BE2C (cell line): ENCODE data around the gene ZNF783.
A peak's percentile ranks its signal among the peaks of the same experiment; 100 is the strongest.

Experiments
- DNase-seq: peaks from one replicate; pipeline ENCODE4 v3.0.0-alpha.2; 2020
- H3K27me3 ChIP-seq: fragments of 250-450 bp; sonication (Bioruptor Pico); 2 replicates; pipeline ENCODE4 v1.5.1; 2020; ENCODE audit warnings: mild to moderate bottlenecking
- H3K36me3 ChIP-seq: fragments of 250-450 bp; sonication (Bioruptor Pico); 2 replicates; pipeline ENCODE4 v1.5.1; 2020; ENCODE audit warnings: mild to moderate bottlenecking
- H3K4me1 ChIP-seq: fragments of 250-450 bp; sonication (Bioruptor Pico); 2 replicates; pipeline ENCODE4 v1.5.1; 2020
- H3K4me3 ChIP-seq: 2 replicates; pipeline ENCODE4 v1.5.1; 2011; ENCODE audit warnings: low read depth, low read length
- H3K9me3 ChIP-seq: fragments of 250-450 bp; sonication (Bioruptor Pico); 2 replicates; pipeline ENCODE4 v1.5.1; 2020
- CTCF ChIP-seq: IDR thresholded peaks from 2 replicates; pipeline ENCODE4 v1.5.1; 2012; ENCODE audit warnings: mild to moderate bottlenecking, low read depth, low read length

ZNF783 gene

GRCh38 chr7:149238051-149238450 is 23.9 kb upstream of the ZNF783 start:
- Histone ChIP-seq H3K36me3 (no peaks in the 10 kb centered on the region), H3K4me1 (0 out of 2 replicates have a peak, but pooled peaks cover 4% of the 10 kb centered on the region), H3K4me3 (no peak overlapping the region), H3K27me3 (0 out of 2 replicates have a peak, but pooled peaks cover 7% of the 10 kb centered on the region), H3K9me3 (no peaks in the 10 kb centered on the region)
- no peak for TF ChIP-seq CTCF
- no peak for DNase-seq

DNA sequence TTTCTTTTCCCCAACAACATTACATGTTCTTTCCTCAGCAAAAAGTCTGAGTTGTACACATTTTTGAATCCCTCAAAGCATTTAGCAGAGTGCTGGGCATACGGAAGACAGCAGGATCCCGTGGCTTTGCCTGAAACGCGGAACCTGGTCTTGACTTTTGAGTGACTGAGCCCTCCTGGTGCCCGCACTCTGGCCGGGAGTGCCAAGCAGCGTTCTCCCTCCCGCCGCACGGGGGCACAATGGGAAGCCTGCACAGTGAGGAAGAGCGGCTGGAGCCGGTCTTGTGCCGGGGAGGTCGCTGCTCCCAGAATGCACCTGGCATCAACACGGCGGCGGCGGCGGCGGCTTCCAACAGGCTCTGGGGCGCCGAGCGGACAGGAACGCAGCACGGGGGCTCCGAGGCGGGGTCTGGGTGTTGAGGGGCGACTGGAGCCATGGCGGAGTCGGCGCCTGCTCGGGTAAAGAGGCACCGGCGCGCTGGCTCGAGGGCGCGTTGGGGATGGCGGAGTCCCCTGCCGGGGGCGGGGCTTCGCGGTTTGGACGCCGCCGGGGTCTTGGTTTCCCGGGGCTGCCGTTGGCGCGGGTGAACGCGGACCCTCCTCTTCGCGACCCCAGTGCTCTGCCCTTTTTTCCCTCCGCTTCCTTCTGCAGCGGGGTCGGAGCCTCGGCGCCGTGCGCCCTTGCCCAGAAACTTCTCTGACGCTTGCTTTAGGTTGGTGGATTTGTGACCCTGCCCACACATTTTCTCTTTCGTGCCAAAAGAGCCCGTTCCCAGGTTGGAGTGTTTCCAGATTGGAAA is 22.5 kb upstream of the ZNF783 start, which contains the start of gene ZNF212:
Gene ZNF212, plus strand, starts transcription at position 307 of the 799 bp plus-strand sequence. Its CDS starts 128 bp downstream, at position 435.
- Histone ChIP-seq H3K9me3 (no peaks in the 10 kb centered on the region), H3K4me3 (peak within 1 kb of the TSS; percentile 97), H3K27me3 (0 out of 2 replicates have a peak, but pooled peaks cover 7% of the 10 kb centered on the region), H3K36me3 (no peaks in the 10 kb centered on the region), H3K4me1 (0 out of 2 replicates have a peak, but pooled peaks cover 4% of the 10 kb centered on the region)
- peak; percentile 78 for TF ChIP-seq CTCF
- peak; percentile 94 for DNase-seq

- H3K36me3 ChIP-seq: no peaks in the 10 kb centered on the region
- DNase-seq: no peak
- TF ChIP-seq CTCF: no peak
- no peaks in the 10 kb centered on the region for H3K9me3 ChIP-seq
- H3K27me3 ChIP-seq: 0 out of 2 replicates have a peak, but pooled peaks cover 7% of the 10 kb centered on the region
- H3K4me1 ChIP-seq: 0 out of 2 replicates have a peak, but pooled peaks cover 4% of the 10 kb centered on the region
- peak overlapping the region; percentile 97 for H3K4me3 ChIP-seq
These were observed 21.4 kb upstream of the ZNF783 start for GRCh38 chr7:149240637-149241036.

DNA sequence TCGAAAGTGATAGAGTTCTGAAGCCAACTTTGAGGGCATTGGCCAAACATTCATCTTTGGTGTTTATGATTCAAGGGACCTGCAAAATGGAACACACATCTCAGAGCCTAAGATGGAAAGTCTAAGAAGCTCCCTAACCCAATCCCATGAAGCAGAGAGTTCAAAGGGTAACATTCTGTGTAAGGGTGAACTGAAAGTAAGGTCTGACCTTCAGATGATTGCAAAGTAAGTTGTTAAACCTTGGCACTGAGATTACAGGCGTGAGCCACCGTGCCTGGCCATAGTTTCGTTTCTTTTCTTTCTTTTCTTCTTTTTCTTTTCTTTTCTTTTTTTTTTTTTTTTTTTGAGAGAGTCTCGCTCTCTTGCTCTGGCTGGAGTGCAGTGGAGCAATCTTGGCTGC is 20.3 kb upstream of the ZNF783 start:
- no peak for DNase-seq
- no peak for TF ChIP-seq CTCF
- no peak overlapping the region for H3K4me3 ChIP-seq
- 0 out of 2 replicates have a peak, but pooled peaks cover 4% of the 10 kb centered on the region for H3K27me3 ChIP-seq
- H3K36me3 ChIP-seq: no peaks in the 10 kb centered on the region
- H3K4me1 ChIP-seq: 0 out of 2 replicates have a peak, but pooled peaks cover 4% of the 10 kb centered on the region
- H3K9me3 ChIP-seq: no peaks in the 10 kb centered on the region

DNA sequence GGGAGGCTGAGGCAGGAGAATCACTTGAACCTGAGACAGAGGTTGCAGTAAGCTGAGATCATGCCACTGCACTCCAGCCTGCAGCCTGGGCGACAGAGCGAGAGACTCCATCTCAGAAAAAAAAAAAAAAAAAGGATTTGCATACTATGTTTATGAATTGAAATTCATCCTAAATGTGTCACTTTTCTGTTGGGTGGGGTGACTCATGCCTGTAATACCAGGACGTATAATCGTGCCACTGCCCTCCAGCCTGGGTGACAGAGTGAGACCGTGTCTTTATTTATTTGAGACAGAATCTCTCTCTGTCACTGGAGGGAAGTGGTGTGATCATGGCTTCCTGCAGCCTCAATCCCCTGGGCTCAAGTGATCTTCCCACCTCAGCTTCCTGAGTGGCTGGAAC is 16.8 kb upstream of the ZNF783 start:
- peaks cover 4% of the 10 kb centered on the region for H3K36me3 ChIP-seq

More for the DNA sequence above, 16.8 kb upstream of the ZNF783 start:
- no peaks in the 10 kb centered on the region for H3K9me3 ChIP-seq
- DNase-seq: no peak
- H3K4me3 ChIP-seq: no peak overlapping the region
- TF ChIP-seq CTCF: no peak
- no peaks in the 10 kb centered on the region for H3K27me3 ChIP-seq
- 0 out of 2 replicates have a peak, but pooled peaks cover 4% of the 10 kb centered on the region for H3K4me1 ChIP-seq
